ENCODE results near the gene SRSF5.
"Not testable (repeated sequence)": the region's sequence is repeated elsewhere in the genome, so short reads cannot be mapped to it uniquely, and the experiment has no call there.

Gene SRSF5
- total RNA-seq = 507 to 679 (median 612) reads per million in 4 experiments

- DNase-seq = peak; percentile 90
Measured at GRCh38 chr14:69766984-69767368, at the start of gene SRSF5. Gene SRSF5, plus strand, starts transcription at chr14:69767142. Its CDS starts 1,015 bp downstream, at chr14:69768157.

- DNase-seq = not testable (repeated sequence)
Measured at GRCh38 chr14:69718614-69719013, 48.3 kb upstream of the SRSF5 start.

GRCh38 chr14:69719501-69719951 is 47.4 kb upstream of the SRSF5 start:
- DNase-seq = no peak

- DNase-seq = no peak
Measured at GRCh38 chr14:69720912-69721311, 46.0 kb upstream of the SRSF5 start.

GRCh38 chr14:69726761-69727511 is 40.0 kb upstream of the SRSF5 start:
- DNase-seq = peak; percentile 76

- no peak for DNase-seq
Measured at GRCh38 chr14:69727860-69728259, 39.1 kb upstream of the SRSF5 start.

GRCh38 chr14:69731919-69732598 is 34.9 kb upstream of the SRSF5 start:
- not testable (repeated sequence) for DNase-seq

- DNase-seq = not testable (repeated sequence)
Measured at GRCh38 chr14:69736405-69736804, 30.5 kb upstream of the SRSF5 start.

- DNase-seq = no peak
Measured at GRCh38 chr14:69741055-69741454, 25.9 kb upstream of the SRSF5 start.

- no peak for DNase-seq
Measured at GRCh38 chr14:69749956-69750355, 17.0 kb upstream of the SRSF5 start.

GRCh38 chr14:69750495-69750894 is 16.4 kb upstream of the SRSF5 start:
- no peak for DNase-seq

- DNase-seq = no peak
Measured at GRCh38 chr14:69752773-69753172, 14.2 kb upstream of the SRSF5 start.

GRCh38 chr14:69753860-69754259 is 13.1 kb upstream of the SRSF5 start:
- DNase-seq = no peak

- DNase-seq = no peak
Measured at GRCh38 chr14:69754487-69754886, 12.5 kb upstream of the SRSF5 start.

- DNase-seq = no peak
Measured at GRCh38 chr14:69755296-69755695, 11.6 kb upstream of the SRSF5 start.

- no peak for DNase-seq
Measured at GRCh38 chr14:69755784-69756183, 11.2 kb upstream of the SRSF5 start.

GRCh38 chr14:69756298-69756697 is 10.6 kb upstream of the SRSF5 start:
- DNase-seq = no peak

GRCh38 chr14:69760810-69761209 is 6.1 kb upstream of the SRSF5 start:
- DNase-seq = no peak

- DNase-seq = no peak
Measured at GRCh38 chr14:69763761-69764510, 3.0 kb upstream of the SRSF5 start.

- peak; percentile 79 for DNase-seq
Measured at GRCh38 chr14:69767369-69767999, 542 bp downstream of the SRSF5 start.

GRCh38 chr14:69768873-69769272 is 1.9 kb downstream of the SRSF5 start:
- no peak for DNase-seq

- no peak for DNase-seq
Measured at GRCh38 chr14:69769623-69770022, 2.7 kb downstream of the SRSF5 start.

GRCh38 chr14:69770559-69770958 is 3.6 kb downstream of the SRSF5 start:
- no peak for DNase-seq

Measured in effector CD8-positive, alpha-beta T cell (primary cell).